Measurements from ENCODE around the gene KLRD1.

DNA sequence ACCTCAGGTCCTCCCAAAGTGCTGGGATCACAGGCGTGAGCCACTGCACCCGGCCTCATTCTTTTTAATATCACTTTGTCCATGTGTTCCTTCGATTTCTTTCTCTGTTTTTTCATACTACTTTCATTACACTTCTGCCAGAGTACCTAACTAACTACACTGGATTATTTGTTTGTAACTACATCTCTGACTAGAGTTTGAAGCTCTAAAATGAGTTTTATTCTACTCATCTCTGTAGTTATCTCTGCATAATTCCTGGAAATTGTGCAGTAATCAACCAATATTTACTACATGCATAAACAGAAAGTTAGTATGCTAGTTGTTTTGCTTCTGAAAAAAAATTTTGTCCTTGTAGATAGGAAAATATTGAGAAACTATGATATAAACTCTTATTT, 67.0 kb downstream of the KLRD1 start:
- TF ChIP-seq GATA3 (IDR thresholded peaks at IDR 0.05; ENCODE audit: low read depth, low read length) (no peak), GATA2 (IDR thresholded peaks at IDR 0.05; ENCODE audit: low read depth, low read length) (no peak)
